GM12878 (cell line): ENCODE results near the gene PPEF1. TPM values are rescaled to one million over a fixed set of nuclear protein-coding genes. Genes with fewer than 3 reads are reported as not detected.

Experiments used
- ATAC-seq: fragments of 200-7000 bp; cut with Tn5 transposase; 3 replicates; pipeline ENCODE4 v1.9.1; 2020; ENCODE audit warnings: mild to moderate bottlenecking, moderate library complexity
- BruUV-seq: library from RNA; stranded (reverse); fragments of 400-500 nt; replicated peaks from 2 replicates; lab custom pipeline; 2021; lab: Mats Ljungman, UMichigan
- CTCF ChIA-PET: fragments of 300-600 bp; sonication (Branson Sonifier 250); formaldehyde crosslinking; extraction: SDS; loops from one replicate; lab custom pipeline; 2021; ENCODE audit warnings: inconsistent platforms; lab: Yijun Ruan, JAX
- POLR2A ChIA-PET: fragments of 350-600 bp; formaldehyde crosslinking; extraction: SDS; loops from one replicate; lab custom pipeline; 2021; ENCODE audit warnings: inconsistent platforms; lab: Charles Lee
- RAD21 ChIA-PET: fragments of 300-600 bp; sonication (Branson Sonifier 250); formaldehyde crosslinking; loops from one replicate; lab custom pipeline; 2023; ENCODE audit warnings: antibody characterized with exemption; ENCODE audit not compliant: unreplicated experiment; lab: Charles Lee
- SMC1A ChIA-PET: fragments of 300-600 bp; sonication (Branson Sonifier 250); formaldehyde crosslinking; loops from one replicate; lab custom pipeline; 2023; ENCODE audit not compliant: unreplicated experiment, uncharacterized antibody; lab: Charles Lee
- DNase-seq: peaks from one replicate; pipeline ENCODE4 v3.0.0-alpha.2; 2011; ENCODE audit warnings: low read depth, low spot score
- FAIRE-seq: peaks from 3 replicates; lab custom pipeline; 2011; peaks lifted over from hg19 to GRCh38; lab: Jason Lieb, UNC
- H2AFZ ChIP-seq: 2 replicates; pipeline ENCODE4 v1.6.0; 2011; ENCODE audit warnings: low read depth, low read length, control low read depth; ENCODE audit not compliant: control insufficient read depth
- H3K27ac ChIP-seq: 2 replicates; pipeline ENCODE4 v1.5.1; 2011; ENCODE audit warnings: control low read depth; ENCODE audit not compliant: control insufficient read depth, insufficient read depth
- H3K27me3 ChIP-seq, 2 experiments: replicated peaks in 1 of 2; 2 replicates each; pipeline versions ENCODE4 v1.6.0 to v1.6.1; 2011; ENCODE audit warnings: low read length in 1 of 2; ENCODE audit not compliant: control insufficient read depth in 2 of 2, insufficient read depth in 2 of 2
- H3K36me3 ChIP-seq, 2 experiments: 2 replicates each; pipeline ENCODE4 v1.5.1; 2011; ENCODE audit warnings: low read length in 1 of 2; ENCODE audit not compliant: control insufficient read depth in 2 of 2, insufficient read depth in 2 of 2
- H3K4me1 ChIP-seq: 2 replicates; pipeline ENCODE4 v1.6.1; 2011; ENCODE audit warnings: mild to moderate bottlenecking, low read length, moderate library complexity, mixed read lengths; ENCODE audit not compliant: control insufficient read depth, insufficient read depth
- H3K4me2 ChIP-seq: 2 replicates; pipeline ENCODE4 v1.6.0; 2011; ENCODE audit warnings: control low read depth; ENCODE audit not compliant: control insufficient read depth, insufficient read depth
- H3K4me3 ChIP-seq: fragments of 200-600 bp; sonication (generic); 2 replicates; pipeline ENCODE4 v1.5.1; 2016
- H3K79me2 ChIP-seq: 2 replicates; pipeline ENCODE4 v1.6.0; 2011; ENCODE audit warnings: low read length; ENCODE audit not compliant: control insufficient read depth, insufficient read depth
- H3K9ac ChIP-seq: 2 replicates; pipeline ENCODE4 v1.8.0; 2011; ENCODE audit warnings: low read length, control low read depth, mixed read lengths; ENCODE audit not compliant: control insufficient read depth, insufficient read depth
- H3K9me3 ChIP-seq: replicated peaks from 3 replicates; pipeline ENCODE4 v1.5.1; 2011; ENCODE audit warnings: mild to moderate bottlenecking, low read length; ENCODE audit not compliant: control insufficient read depth, insufficient read depth
- H4K20me1 ChIP-seq: 2 replicates; pipeline ENCODE4 v1.6.0; 2011; ENCODE audit not compliant: control insufficient read depth, insufficient read depth
- ASH2L ChIP-seq: fragments of 300-600, 200-600 bp; sonication (generic); IDR thresholded peaks from 2 replicates; pipeline ENCODE4 v1.6.1; 2017; ENCODE audit warnings: low read depth, mild to moderate bottlenecking, borderline replicate concordance
- ATF3 ChIP-seq: IDR thresholded peaks from 2 replicates; pipeline ENCODE4 v1.6.1; 2011; ENCODE audit warnings: low read depth, mild to moderate bottlenecking, low read length, moderate library complexity, borderline replicate concordance; ENCODE audit errors: extremely low read depth
- BHLHE40 ChIP-seq, 2 experiments: fragments of 450-650 bp in 1 of 2; IDR thresholded peaks; 2 replicates each; pipeline ENCODE4 v1.6.1; 2011 to 2017; ENCODE audit warnings: low read depth in 2 of 2, borderline replicate concordance in 1 of 2, improper control_type of control experiment in 1 of 2, low read length in 1 of 2, mild to moderate bottlenecking in 1 of 2
- CBFB ChIP-seq: IDR thresholded peaks from 2 replicates; pipeline ENCODE4 v1.6.1; 2016; ENCODE audit warnings: antibody characterized with exemption, low read depth
- CBX3 ChIP-seq: fragments of 200-600 bp; sonication (generic); IDR thresholded peaks from 2 replicates; pipeline ENCODE4 v1.6.1; 2016; ENCODE audit warnings: low read depth, borderline replicate concordance
- E2F4 ChIP-seq: IDR thresholded peaks from 2 replicates; pipeline ENCODE4 v1.6.1; 2012; ENCODE audit warnings: low read depth, low read length, improper control_type of control experiment
- FOXM1 ChIP-seq: IDR thresholded peaks from 2 replicates; pipeline ENCODE4 v1.6.1; 2012; ENCODE audit warnings: low read depth, mild to moderate bottlenecking, inconsistent platforms, low read length, moderate library complexity
- GATAD2B ChIP-seq: fragments of 450-650 bp; conservative IDR thresholded peaks from 2 replicates; pipeline ENCODE4 v1.6.1; 2017; ENCODE audit warnings: low read depth, mild to moderate bottlenecking, moderate library complexity
- HDAC2 ChIP-seq: fragments of 200-600 bp; sonication (generic); IDR thresholded peaks from 2 replicates; pipeline ENCODE4 v1.6.1; 2017
- IKZF2 ChIP-seq, 2 experiments: fragments of 450-650 bp; IDR thresholded peaks; 2 replicates each; pipeline ENCODE4 v1.6.1; 2017; ENCODE audit warnings: mild to moderate bottlenecking in 2 of 2, moderate library complexity in 2 of 2
- NBN ChIP-seq: fragments of 450-650 bp; IDR thresholded peaks from 2 replicates; pipeline ENCODE4 v1.6.1; 2016
- NFIC ChIP-seq: IDR thresholded peaks from 2 replicates; pipeline ENCODE4 v1.6.1; 2012; ENCODE audit warnings: low read depth, mild to moderate bottlenecking, inconsistent platforms, low read length, moderate library complexity
- PBX3 ChIP-seq: IDR thresholded peaks from 2 replicates; pipeline ENCODE4 v1.6.1; 2011; ENCODE audit warnings: mild to moderate bottlenecking, low read depth, low read length, moderate library complexity; ENCODE audit not compliant: insufficient replicate concordance
- RAD21 ChIP-seq: IDR thresholded peaks from 2 replicates; pipeline ENCODE4 v1.6.1; 2011; ENCODE audit warnings: mild to moderate bottlenecking, low read depth, low read length, moderate library complexity; ENCODE audit not compliant: insufficient read depth
- RAD51 ChIP-seq: fragments of 450-650 bp; IDR thresholded peaks from 2 replicates; pipeline ENCODE4 v1.6.1; 2016; ENCODE audit warnings: moderate library complexity, mild to moderate bottlenecking, inconsistent platforms
- SPI1 ChIP-seq: IDR thresholded peaks from 2 replicates; pipeline ENCODE4 v1.6.1; 2011; ENCODE audit warnings: low read depth, mild to moderate bottlenecking, low read length, moderate library complexity, borderline replicate concordance; ENCODE audit not compliant: insufficient read depth
- TCF7 ChIP-seq: IDR thresholded peaks from 2 replicates; pipeline ENCODE4 v1.6.1; 2014; ENCODE audit warnings: antibody characterized with exemption, borderline replicate concordance
- YBX1 ChIP-seq: fragments of 450-650 bp; IDR thresholded peaks from 2 replicates; pipeline ENCODE4 v1.6.1; 2016; ENCODE audit warnings: antibody characterized with exemption
- YY1 ChIP-seq: IDR thresholded peaks from 2 replicates; pipeline ENCODE4 v1.6.1; 2011; ENCODE audit warnings: low read depth, mild to moderate bottlenecking, low read length
- ZZZ3 ChIP-seq: IDR thresholded peaks from 2 replicates; pipeline ENCODE4 v1.6.1; 2011; ENCODE audit warnings: low read depth; ENCODE audit not compliant: control insufficient read depth, insufficient read length
- WGBS: methylation state at CpG from one replicate; pipeline ENCODE4 v1.1.6; 2016; ENCODE audit warnings: low lambda C conversion rate; ENCODE audit not compliant: insufficient replicate concordance, insufficient coverage; ENCODE audit errors: missing lambda C conversion rate; 5-methylcytosine and 5-hydroxymethylcytosine counted together
- in situ Hi-C: fragments of 300-500 bp; cut with MboI; formaldehyde crosslinking; loops from 9 replicates; pipeline ENCODE4 v1.14.3; 2018; ENCODE audit warnings: mixed read lengths
- intact Hi-C: fragments of 100-400 bp; cut with micrococcal nuclease; formaldehyde crosslinking; loops from one replicate; pipeline ENCODE4 v1.14.2; 2022; ENCODE audit not compliant: unreplicated experiment
- polyA plus RNA-seq, 11 experiments: library from polyadenylated mRNA; depleted of rRNA in 4 of 11; unstranded in 6 of 11; stranded (reverse) in 5 of 11; fragments of >200 nt; fragmentation: Nextera tagmentation in 4 of 11; fragmentation: Illumina TruSeq in 1 of 11; extraction: Ambion mirVana in 4 of 11; extraction: Trizol in 1 of 11; gene quantifications; 1 replicate in 1 of 11; 2 replicates in 10 of 11; pipeline versions ENCODE4 v1.2.1 to v1.2.3, GENCODE V29; 2011 to 2016; ENCODE audit warnings: inconsistent platforms in 2 of 11, missing spikeins in 2 of 11, low read depth in 1 of 11
- total RNA-seq, 4 experiments: library from RNA; depleted of rRNA in 3 of 4; stranded (reverse); fragments of >200 nt in 3 of 4; fragmentation: Illumina TruSeq in 1 of 4; extraction: Trizol in 1 of 4; gene quantifications; 2 replicates each; pipeline versions ENCODE4 v1.2.1 to v1.2.3, GENCODE V29; 2013 to 2021

PPEF1 gene
- total and polyA plus RNA-seq, 10 of the 15 experiments (the other 5 are each of a cell fraction or from before 2014, with no cell fraction given): 0.24 to 2.2 (median 0.50) TPM

GRCh38 chrX:18666614-18667013, 40.8 kb upstream of the PPEF1 start (continued):
- TF ChIP-seq PBX3 (no peak), HDAC2 (no peak), NFIC (no peak), RAD21 (no peak), CBX3 (no peak), CBFB (no peak)
- TF ChIP-seq, all 136 proteins: peak for 0

GRCh38 chrX:18668071-18668835, 39.2 kb upstream of the PPEF1 start:
- Histone ChIP-seq H3K9ac (no peak overlapping the region), H3K9me3 (no peaks in the 10 kb centered on the region; the same call in 2 of the 3 replicates)
- TF ChIP-seq IKZF2 (IDR thresholded peaks at IDR 0.05): peak in 1 of 2 experiments; percentile 24; a peak in 1 of 4 replicates
- TF ChIP-seq ASH2L: no peak
- 0 out of 2 replicates have a peak, but pooled peaks have one; percentile 16 for TF ChIP-seq YY1
- peak; percentile 33 to 42; a peak in 1 of 4 replicates for TF ChIP-seq BHLHE40 (IDR thresholded peaks at IDR 0.05; ENCODE audit: borderline replicate concordance in 1 of 2, low read depth in 2 of 2, low read length in 1 of 2)
- TF ChIP-seq FOXM1: peak; percentile 38; the same call in 1 of the 2 replicates
- no peak for TF ChIP-seq E2F4
- no peak for TF ChIP-seq ZZZ3
- no peak for TF ChIP-seq ATF3
- TF ChIP-seq NBN: no peak
- TF ChIP-seq YBX1: no peak
- no peak for TF ChIP-seq TCF7
- TF ChIP-seq SPI1: no peak
- TF ChIP-seq NFIC: peak; percentile 49; the same call in 1 of the 2 replicates
- TF ChIP-seq GATAD2B: no peak
- TF ChIP-seq RAD21: peak; percentile 16; the same call in 1 of the 2 replicates
- TF ChIP-seq RAD51: no peak

More at GRCh38 chrX:18668071-18668835, 39.2 kb upstream of the PPEF1 start:
- Histone ChIP-seq H3K4me2 (0 out of 2 replicates have a peak overlapping the region, but pooled peaks have one; percentile 9), H4K20me1 (no peaks in the 10 kb centered on the region), H3K27ac (no peak overlapping the region), H3K27me3 (no peaks in the 10 kb centered on the region), H3K79me2 (no peaks in the 10 kb centered on the region), H3K36me3 (no peaks in the 10 kb centered on the region), H2AFZ (peak overlapping the region; percentile 34), H3K4me3 (no peak overlapping the region), H3K4me1 (peaks cover 4% of the 10 kb centered on the region; the same call in 1 of the 2 replicates)
- ChIA-PET SMC1A (no interaction called here), POLR2A (no interaction called here), RAD21 (no interaction called here), CTCF (interaction anchor here (0.6 kb wide), 1 partner anchor 1105 kb away, joined by 3 read pairs; no protein-coding TSS in a partner anchor)
- DNase-seq (peak; percentile 19), FAIRE-seq (peak; percentile 70), ATAC-seq (peak; percentile 46)
- intact Hi-C loops: no loop called here
- BruUV-seq: no TSS peak
- 44% methylated on average over 15 of the region's 15 CpGs for WGBS
- in situ Hi-C loops: no loop called here
